CD1c-positive myeloid dendritic cell (primary cell): ENCODE measurements around the gene ATAT1.
A peak's percentile ranks its signal among the peaks of the same experiment; 100 is the strongest.

ENCODE experiments used
- DNase-seq: peaks from one replicate; pipeline ENCODE4 v3.0.0-alpha.2; 2016; ENCODE audit errors: extremely low spot score

The ATAT1 gene

DNA sequence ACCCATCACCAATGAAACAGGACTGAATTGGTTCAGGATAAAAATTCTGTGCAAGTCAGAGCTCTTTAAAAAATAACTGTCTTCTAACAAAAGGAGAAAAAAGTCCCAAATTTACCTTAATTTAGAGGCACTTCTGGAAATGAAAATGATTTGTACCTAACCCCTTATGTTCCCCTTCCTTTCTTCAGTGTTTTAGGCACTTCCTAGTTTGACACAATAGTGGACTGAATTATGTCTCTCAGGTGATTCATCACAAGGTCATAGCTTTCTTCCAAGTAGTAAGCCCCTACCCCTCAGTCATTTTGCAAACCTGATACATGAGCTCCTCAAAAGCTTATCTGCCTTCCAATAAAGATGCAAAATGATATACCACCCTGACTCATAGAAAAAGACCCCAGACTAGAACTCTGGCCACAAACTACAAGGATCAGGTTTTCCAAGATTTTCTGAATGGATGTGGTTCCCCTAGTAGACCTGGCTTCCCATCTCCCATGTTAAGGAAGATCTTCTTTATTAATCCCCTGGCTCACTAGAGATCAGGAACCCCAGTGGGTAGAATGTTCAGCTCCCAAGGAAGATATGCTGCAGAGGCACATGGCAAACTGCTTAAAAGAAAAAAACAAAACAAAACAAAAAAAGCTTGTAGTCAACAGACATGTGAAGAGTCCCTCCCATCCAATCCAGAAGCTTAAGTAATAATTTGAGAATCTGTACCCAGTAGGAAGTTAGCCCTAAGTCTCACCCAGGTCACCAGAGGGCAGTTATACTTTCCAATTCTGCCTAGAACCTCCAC, 13.2 kb upstream of the ATAT1 start:
- no peak for DNase-seq

DNA sequence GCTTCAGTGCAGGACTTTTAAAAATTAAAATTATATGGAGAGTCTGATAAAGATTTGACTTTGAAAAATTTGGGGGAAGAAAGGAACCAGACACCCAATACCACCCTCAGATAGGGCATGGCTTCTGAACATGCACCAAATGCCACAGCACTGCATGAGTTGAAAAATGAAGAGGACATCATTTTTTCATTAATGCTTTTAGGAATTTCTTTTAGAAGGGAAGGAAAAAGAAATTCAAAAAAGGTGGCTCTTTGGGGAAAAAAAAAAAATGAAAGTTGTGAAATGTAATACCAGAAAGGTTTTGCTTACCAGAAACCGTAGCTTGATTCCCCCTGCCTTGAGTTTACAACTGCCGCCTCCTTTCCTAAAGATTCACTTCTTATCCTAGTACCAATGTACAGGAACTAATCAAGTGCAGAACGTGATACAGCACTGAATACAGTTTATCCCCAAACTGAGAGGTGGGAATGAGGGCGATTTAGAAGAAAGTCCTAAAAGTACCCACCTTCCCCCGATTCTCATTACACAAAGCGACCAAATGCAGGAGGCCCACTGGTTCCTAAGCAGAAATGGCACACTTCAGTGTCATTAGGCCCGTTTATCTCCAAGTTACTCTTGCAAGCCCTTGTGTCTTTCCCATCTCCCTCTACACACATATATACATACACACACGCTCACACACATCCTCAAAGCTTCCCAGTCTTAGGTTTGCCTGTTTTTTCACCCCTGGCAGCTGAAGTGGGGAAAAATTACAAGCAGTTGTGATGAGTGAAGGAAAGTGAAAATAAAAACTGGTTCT, 12.4 kb upstream of the ATAT1 start:
- no peak for DNase-seq

- peak; percentile 97 for DNase-seq
Observed at GRCh38 chr6:30614843-30615218, 11.8 kb upstream of the ATAT1 start.

DNA sequence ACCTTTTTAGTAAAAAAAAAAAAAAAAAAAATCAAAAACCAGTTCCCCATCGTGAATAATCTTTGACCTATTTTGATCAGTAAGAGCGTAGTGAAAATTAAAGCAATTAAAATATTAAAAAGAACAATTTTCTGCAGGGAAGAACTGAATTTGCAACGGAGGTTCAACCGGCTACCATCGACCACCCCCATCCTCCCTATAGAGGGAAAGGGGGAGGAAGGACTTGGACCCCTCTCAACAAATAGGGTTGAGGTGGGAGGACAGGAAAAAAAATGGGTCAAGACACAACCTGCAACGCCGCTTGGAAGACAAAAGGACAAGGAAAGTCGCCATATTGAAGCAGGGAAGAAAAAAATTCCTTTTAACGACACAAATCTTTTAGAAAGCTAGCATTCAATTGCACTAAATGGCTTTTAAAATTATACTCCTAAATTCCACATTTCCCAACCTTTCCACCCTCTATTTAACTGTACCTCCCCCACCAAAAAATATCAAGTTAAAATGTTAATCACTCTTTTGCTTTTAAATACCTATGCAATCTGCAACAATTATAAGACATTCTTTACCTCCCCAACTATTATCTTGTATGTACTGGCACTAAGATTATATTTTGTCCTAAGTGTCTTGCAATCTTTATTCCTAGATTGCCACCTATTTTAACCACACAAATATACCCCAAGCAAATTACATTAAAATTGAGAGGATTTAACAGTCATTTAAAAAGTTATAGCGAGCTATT, 11.3 kb upstream of the ATAT1 start:
- peak; percentile 48 for DNase-seq

- DNase-seq: peak; percentile 41
Observed at GRCh38 chr6:30615958-30616810, 10.5 kb upstream of the ATAT1 start.

- DNase-seq: peak; percentile 100
Observed at GRCh38 chr6:30616811-30617564, 9.7 kb upstream of the ATAT1 start, which contains the start of gene PPP1R10. Gene PPP1R10 (minus strand): TSS chr6:30617243. CDS start chr6:30609944, 7,299 bp downstream.

- DNase-seq: peak; percentile 98
Observed at GRCh38 chr6:30617565-30618269, 9.0 kb upstream of the ATAT1 start, which contains the start of gene MRPS18B. Gene MRPS18B (plus strand): TSS chr6:30617840. CDS start chr6:30617866, 26 bp downstream.

DNA sequence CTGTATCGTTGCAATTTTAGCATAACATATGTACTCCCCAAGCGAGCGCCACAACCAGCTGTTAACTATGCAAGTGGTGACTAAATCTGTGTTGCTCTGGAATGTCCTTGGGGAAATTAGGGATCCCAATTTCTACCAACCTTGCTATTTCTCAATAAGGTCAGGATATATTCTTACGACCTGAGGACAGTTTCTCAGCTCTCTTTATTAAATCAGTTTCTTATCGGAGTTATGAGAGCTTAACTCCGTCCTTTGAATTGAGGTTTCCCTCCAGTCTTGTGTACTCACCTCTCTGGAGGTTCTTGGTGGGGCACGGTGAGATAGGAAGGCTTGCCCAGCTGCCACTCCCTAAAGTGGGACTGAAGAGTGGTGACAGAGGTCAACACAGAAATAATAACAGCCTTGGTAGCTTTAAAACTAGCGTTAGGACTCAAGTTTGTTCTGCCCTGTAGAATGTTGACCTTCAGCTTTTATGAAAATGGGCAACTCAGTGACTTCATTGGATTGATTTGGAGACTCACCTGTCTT, 8.3 kb upstream of the ATAT1 start:
- DNase-seq: no peak

DNA sequence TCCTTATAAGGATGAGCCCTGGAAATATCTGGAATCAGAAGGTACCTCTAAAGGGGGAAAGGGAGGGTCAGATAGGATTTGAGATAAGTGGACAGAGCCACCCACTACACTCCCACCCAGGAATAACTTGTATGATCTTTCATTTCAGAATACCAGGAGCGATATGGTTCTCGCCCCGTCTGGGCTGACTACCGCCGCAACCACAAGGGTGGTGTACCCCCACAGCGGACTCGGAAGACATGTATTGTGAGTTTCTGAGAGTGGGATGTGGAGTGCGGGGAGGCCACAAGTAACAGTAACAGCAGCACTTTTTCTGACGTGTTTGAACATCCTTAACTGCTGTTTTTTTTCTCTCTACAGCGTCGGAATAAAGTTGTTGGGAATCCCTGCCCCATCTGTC, 7.1 kb upstream of the ATAT1 start:
- DNase-seq: no peak

GRCh38 chr6:30625511-30625910, 1.2 kb upstream of the ATAT1 start:
- no peak for DNase-seq

- no peak for DNase-seq
Observed at GRCh38 chr6:30635834-30636233, 9.2 kb downstream of the ATAT1 start.

GRCh38 chr6:30640481-30640880, 13.8 kb downstream of the ATAT1 start:
- no peak for DNase-seq

GRCh38 chr6:30641048-30641447, 14.4 kb downstream of the ATAT1 start:
- DNase-seq: no peak

- no peak for DNase-seq
Observed at GRCh38 chr6:30643656-30644055, 17.0 kb downstream of the ATAT1 start.

DNA sequence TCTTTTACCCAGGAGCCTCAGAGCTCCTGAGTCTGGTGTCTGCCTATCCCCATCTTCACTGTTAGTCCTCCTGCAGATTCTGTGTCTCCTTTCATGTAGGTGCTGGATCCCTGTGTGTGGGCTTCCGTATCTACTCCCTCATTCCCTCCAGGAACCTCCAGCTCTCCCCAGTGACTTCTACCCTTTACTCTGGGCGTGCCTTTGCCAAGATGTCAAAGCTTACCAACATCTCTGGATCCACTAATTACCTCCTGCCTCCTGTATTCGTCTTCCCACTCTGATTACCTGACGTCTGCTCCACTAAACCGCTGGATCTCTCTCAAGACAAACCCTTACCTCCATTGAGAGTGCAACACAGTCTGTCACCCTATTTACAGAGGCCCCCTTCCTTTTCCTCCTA, 18.1 kb downstream of the ATAT1 start:
- DNase-seq: no peak

DNA sequence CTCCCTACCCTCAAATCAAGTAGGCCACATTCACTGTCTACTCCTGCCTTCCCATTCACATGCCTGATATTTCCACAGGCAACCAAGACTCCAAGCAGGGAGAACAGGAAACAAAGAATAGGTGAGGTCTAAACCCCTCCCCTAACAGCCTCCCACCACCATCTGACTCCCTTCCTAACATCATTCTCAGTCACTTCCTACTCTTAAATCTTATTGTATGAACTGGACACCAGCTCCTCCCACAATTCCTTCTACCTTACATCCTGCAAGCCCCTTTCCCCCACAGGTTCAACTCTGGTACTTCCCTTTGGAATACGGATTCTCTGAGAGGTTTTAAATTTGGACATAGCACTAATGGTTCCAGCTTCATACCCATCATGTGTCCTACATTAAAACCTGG, 19.3 kb downstream of the ATAT1 start:
- no peak for DNase-seq

DNA sequence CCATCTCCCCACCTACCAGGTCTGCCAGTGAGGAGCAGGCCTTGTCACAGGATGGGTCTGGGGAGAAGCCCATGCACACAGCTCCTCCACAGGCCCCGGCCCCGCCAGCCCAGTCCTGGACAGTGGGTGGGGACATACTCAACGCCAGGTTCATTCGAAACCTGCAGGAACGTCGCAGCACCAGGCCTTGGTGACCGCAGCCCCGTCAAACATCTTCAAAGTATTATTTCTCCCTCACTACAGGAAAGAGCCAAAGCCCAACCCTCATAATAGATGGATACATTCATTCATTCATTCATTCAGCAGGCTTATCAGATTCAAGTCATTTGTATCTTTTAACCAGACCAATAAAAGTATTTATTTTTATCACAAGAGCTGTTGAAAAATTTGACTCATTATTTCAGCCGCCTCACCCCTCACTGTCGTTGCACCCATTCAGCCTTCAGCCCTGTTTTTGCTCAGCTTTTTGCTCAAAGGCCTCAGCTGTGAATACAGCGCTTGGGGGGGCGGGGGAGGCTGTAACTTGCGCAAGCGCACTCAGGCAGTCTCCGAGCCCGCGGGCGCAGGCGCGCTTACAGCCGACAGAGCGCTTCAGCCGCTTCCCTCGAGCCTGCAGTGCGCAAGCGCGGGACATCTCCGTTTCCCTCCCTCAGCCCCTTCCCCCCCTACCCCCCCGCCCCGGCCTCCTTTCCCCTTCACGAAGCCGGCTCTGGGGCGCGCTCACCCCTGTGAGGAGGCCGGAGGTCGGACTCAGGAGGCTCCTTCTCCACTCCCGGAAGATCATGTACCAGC, 20.0 kb downstream of the ATAT1 start, which contains the start of gene C6orf136:
TSS of gene C6orf136 (plus strand) at position 684 of the 792 bp plus-strand sequence. CDS start at position 783, 99 bp downstream.
- DNase-seq: peak; percentile 95

DNA sequence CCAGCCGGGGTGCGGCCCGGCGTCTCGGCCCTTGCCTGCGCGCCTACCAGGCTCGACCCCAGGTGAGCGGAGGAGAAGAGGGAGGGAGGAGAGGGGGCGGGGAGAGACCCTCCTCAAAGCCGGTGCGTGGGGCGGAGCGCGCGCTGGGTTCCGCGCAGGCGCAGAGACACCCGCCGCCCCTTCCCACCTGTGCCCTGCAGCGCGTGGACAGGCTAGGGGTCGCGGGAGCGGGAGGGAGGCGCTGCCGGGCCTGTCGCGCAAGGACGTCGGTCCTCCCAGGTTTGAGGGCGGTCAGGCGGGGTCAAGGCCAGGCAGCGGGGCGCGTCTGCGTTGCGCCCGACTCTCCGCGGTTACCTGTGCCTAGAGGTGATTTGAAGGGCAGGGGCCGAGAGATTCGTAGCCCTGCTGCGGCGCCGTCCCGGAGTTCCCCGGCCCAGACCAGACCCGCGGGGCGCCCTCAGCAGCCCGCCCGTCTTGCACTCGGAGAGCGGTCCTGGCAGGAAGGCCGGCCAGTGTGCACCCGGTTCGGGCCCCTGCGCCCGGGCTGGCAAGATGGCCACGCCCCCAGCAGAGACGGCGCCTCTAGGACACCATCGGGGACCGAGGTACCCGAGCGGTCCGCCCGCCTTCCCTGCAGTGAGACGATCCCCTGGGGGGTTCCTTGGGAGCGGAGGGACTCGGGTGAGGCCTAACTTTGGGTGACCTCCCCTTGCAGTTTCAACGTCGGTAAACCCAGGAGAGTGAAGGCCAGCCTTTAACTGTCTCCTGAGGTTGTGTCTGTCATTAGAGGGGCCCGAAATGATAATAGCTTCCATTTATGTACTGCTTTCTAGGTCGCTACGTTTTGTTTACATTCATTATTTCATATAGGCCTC, 20.8 kb downstream of the ATAT1 start:
- peak; percentile 74 for DNase-seq
